Keratinocyte (primary cell): ENCODE data around the gene CALML3. TPM values are rescaled to one million over a fixed set of nuclear protein-coding genes. Genes with fewer than 3 reads are reported as not detected.

Experiments
- DNase-seq: peaks from one replicate; pipeline ENCODE4 v3.0.0-alpha.2; 2011; ENCODE audit warnings: low read depth, missing footprints, low spot score
- FAIRE-seq: peaks from 2 replicates; lab custom pipeline; 2011; peaks lifted over from hg19 to GRCh38; lab: Jason Lieb, UNC
- H2AFZ ChIP-seq: 2 replicates; pipeline ENCODE4 v1.6.0; 2012; ENCODE audit warnings: low read length, control low read depth, inconsistent platforms; ENCODE audit not compliant: control insufficient read depth
- H3K27ac ChIP-seq: 2 replicates; pipeline ENCODE4 v1.5.1; 2011; ENCODE audit warnings: low read length; ENCODE audit not compliant: control insufficient read depth, insufficient read depth
- H3K27me3 ChIP-seq: 3 replicates; pipeline ENCODE4 v1.6.0; 2011; ENCODE audit warnings: low read length; ENCODE audit not compliant: control insufficient read depth, insufficient read depth; ENCODE audit errors: extremely low read depth
- H3K36me3 ChIP-seq, 2 experiments: 2 replicates in 1 of 2; 3 replicates in 1 of 2; pipeline ENCODE4 v1.5.1; 2011; ENCODE audit warnings: low read length in 2 of 2, mild to moderate bottlenecking in 1 of 2; ENCODE audit not compliant: control insufficient read depth in 2 of 2, insufficient read depth in 2 of 2; ENCODE audit errors: extremely low read depth in 1 of 2
- H3K4me1 ChIP-seq: 3 replicates; pipeline ENCODE4 v1.5.1; 2011; ENCODE audit warnings: low read length; ENCODE audit not compliant: control insufficient read depth, insufficient read depth; ENCODE audit errors: extremely low read depth
- H3K4me2 ChIP-seq: 3 replicates; pipeline ENCODE4 v1.6.0; 2011; ENCODE audit warnings: low read depth, low read length; ENCODE audit not compliant: control insufficient read depth, insufficient read depth; ENCODE audit errors: extremely low read depth
- H3K4me3 ChIP-seq, 3 experiments: fragments of 200-600 bp in 1 of 3; sonication (generic) in 1 of 3; 2 replicates in 2 of 3; 3 replicates in 1 of 3; pipeline ENCODE4 v1.5.1; 2011 to 2016; ENCODE audit warnings: low read length in 3 of 3, mild to moderate bottlenecking in 3 of 3, control low read depth in 2 of 3, inconsistent platforms in 1 of 3, low read depth in 1 of 3, mixed read lengths in 1 of 3, mixed run types in 1 of 3, moderate library complexity in 1 of 3; ENCODE audit not compliant: control insufficient read depth in 2 of 3, insufficient read depth in 2 of 3; ENCODE audit errors: extremely low read depth in 1 of 3
- H3K79me2 ChIP-seq: 2 replicates; pipeline ENCODE4 v1.6.0; 2012; ENCODE audit warnings: low read length; ENCODE audit not compliant: control insufficient read depth, insufficient read depth
- H3K9ac ChIP-seq: 3 replicates; pipeline ENCODE4 v1.6.0; 2011; ENCODE audit warnings: low read length; ENCODE audit not compliant: control insufficient read depth, insufficient read depth; ENCODE audit errors: extremely low read depth
- H3K9me1 ChIP-seq: 3 replicates; pipeline ENCODE4 v1.6.0; 2011; ENCODE audit warnings: low read length; ENCODE audit not compliant: control insufficient read depth, insufficient read depth; ENCODE audit errors: extremely low read depth
- H3K9me3 ChIP-seq: 2 replicates; pipeline ENCODE4 v1.5.1; 2012; ENCODE audit warnings: low read depth, low read length; ENCODE audit not compliant: control insufficient read depth
- H4K20me1 ChIP-seq: 3 replicates; pipeline ENCODE4 v1.6.0; 2011; ENCODE audit warnings: low read length; ENCODE audit not compliant: control insufficient read depth, insufficient read depth; ENCODE audit errors: extremely low read depth
- EZH2 ChIP-seq: IDR thresholded peaks from one replicate; pipeline ENCODE4 v1.6.1; 2012; ENCODE audit warnings: inconsistent platforms, mild to moderate bottlenecking, low read length, moderate library complexity
- dilution Hi-C: fragments of 300-500 bp; cut with MboI; formaldehyde crosslinking; loops from one replicate; pipeline ENCODE4 v1.7.0; 2020; ENCODE audit warnings: low sequenced_read_pairs; ENCODE audit not compliant: extremely low pct_ligation_motif_present
- polyA plus RNA-seq, 5 experiments: library from polyadenylated mRNA; depleted of rRNA in 3 of 5; stranded (reverse) in 3 of 5; stranded (forward) in 1 of 5; unstranded in 1 of 5; fragments of >200 nt; gene quantifications; 1 replicate in 1 of 5; 2 replicates in 3 of 5; 3 replicates in 1 of 5; pipeline versions ENCODE4 v1.2.1 to v1.2.3, GENCODE V29; 2011 to 2012; ENCODE audit warnings: missing spikeins in 2 of 5, low read depth in 1 of 5, low replicate concordance in 1 of 5
- TF ChIP-seq, protein P1 (sequence below), 3 experiments: IDR thresholded peaks in 1 of 3; conservative IDR thresholded peaks in 1 of 3; optimal IDR thresholded peaks in 1 of 3; 2 replicates in 2 of 3; 3 replicates in 1 of 3; pipeline versions ENCODE3 to v1.5.1; 2011; ENCODE audit warnings: low read length in 3 of 3, mild to moderate bottlenecking in 3 of 3, moderate library complexity in 2 of 3, control low read depth in 1 of 3, inconsistent platforms in 1 of 3; ENCODE audit not compliant: insufficient read depth in 2 of 3; ENCODE audit errors: extremely low read depth in 1 of 3

The CALML3 gene
- polyA plus RNA-seq, 1 donor (not counting 4 experiments of a cell fraction or from before 2014, with no cell fraction given) = 7.6 TPM

DNA sequence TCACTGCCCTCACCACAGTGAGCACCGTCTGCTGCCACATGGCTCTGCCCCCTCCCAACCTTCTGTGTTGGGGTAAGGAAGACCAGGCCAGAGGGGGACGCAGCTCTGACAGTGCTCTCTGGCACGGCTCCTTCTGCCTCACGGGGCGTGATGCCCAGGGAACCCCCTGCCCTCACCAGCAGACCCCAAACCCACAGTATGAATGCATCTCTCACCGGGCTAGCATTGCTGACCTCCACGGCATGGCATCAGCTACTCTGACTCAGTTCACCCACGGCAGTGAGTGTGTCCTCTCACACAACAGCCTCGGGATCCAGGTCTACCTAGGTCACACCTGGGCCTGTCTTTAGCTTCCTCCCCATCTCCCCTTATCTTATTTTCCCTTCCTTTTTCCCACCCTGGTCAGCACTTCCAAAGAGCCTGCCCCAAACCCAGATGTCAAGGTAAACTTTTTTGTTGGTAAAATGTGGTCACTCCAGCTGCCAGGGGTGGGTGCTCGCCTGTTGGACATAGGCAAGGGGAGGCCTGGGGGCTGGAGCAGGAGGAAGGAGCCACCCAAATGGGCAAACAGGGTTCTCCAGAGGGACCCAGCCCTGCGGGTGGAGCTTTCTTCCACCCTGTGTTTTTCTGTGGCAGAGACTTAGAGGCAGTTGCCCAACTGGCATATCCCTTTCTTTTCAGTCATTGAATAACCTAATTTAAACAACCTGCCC is 4.4 kb downstream of the CALML3 start:
- Histone ChIP-seq H3K27me3 (no peaks in the 10 kb centered on the region), H3K4me1 (peaks cover 39% of the 10 kb centered on the region), H3K9me3 (no peaks in the 10 kb centered on the region), H3K4me2 (no peak overlapping the region), H3K27ac (no peak overlapping the region), H3K36me3 (no peaks in the 10 kb centered on the region), H3K9ac (no peak overlapping the region), H3K79me2 (no peaks in the 10 kb centered on the region), H4K20me1 (no peaks in the 10 kb centered on the region), H3K4me3 (no peak overlapping the region), H2AFZ (no peak overlapping the region), H3K9me1 (no peaks in the 10 kb centered on the region)
- dilution Hi-C loops = no loop called here
- DNase-seq = no peak
- FAIRE-seq = no peak
- no peak for TF ChIP-seq EZH2
- TF ChIP-seq, protein P1, sequence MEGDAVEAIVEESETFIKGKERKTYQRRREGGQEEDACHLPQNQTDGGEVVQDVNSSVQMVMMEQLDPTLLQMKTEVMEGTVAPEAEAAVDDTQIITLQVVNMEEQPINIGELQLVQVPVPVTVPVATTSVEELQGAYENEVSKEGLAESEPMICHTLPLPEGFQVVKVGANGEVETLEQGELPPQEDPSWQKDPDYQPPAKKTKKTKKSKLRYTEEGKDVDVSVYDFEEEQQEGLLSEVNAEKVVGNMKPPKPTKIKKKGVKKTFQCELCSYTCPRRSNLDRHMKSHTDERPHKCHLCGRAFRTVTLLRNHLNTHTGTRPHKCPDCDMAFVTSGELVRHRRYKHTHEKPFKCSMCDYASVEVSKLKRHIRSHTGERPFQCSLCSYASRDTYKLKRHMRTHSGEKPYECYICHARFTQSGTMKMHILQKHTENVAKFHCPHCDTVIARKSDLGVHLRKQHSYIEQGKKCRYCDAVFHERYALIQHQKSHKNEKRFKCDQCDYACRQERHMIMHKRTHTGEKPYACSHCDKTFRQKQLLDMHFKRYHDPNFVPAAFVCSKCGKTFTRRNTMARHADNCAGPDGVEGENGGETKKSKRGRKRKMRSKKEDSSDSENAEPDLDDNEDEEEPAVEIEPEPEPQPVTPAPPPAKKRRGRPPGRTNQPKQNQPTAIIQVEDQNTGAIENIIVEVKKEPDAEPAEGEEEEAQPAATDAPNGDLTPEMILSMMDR (optimal IDR thresholded peaks at IDR 0.05 in 1 of 3, IDR thresholded peaks at IDR 0.05 in 1 of 3, conservative IDR thresholded peaks at IDR 0.05 in 1 of 3; ENCODE audit: extremely low read depth in 1 of 3, insufficient read depth in 2 of 3, low read length in 3 of 3) = no peak

DNA sequence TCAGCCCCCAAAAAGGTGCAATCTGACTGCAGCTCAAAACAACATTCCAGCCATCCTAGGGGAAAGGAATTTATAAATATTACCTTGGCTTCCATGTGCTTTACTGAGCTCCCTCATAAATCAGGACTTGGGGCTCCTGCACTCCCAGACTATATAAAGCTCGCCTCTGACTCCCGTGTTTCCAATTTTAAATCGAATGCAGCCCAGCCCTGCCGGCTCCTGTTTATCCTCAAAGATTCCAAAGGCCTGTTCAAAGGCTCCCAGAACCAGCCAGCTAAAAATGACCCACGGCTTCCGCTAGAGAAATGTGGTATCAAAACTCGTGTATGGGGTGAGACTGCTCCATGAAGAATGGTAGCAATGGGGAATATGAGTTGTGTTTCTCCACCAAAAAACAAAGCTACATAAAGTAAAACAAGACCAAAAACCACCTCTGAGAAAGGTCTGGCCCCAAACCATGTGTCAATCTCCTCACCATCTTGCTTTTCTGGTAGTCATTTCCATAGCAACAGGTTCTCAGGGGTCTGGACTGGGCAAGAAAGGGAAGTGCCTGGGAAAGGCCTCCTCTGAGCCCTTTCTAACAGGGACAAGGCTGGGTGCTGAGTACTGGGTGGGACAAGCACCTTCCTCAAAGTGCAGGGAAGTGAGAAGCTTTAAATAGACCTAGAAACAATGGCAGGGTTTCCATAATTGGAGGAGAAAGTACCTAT is 5.1 kb downstream of the CALML3 start:
- no peaks in the 10 kb centered on the region for H3K27me3 ChIP-seq
- DNase-seq (no peak), FAIRE-seq (no peak)
- H3K36me3 ChIP-seq = no peaks in the 10 kb centered on the region
- H3K4me3 ChIP-seq = no peak overlapping the region
- TF ChIP-seq EZH2 = no peak
- TF ChIP-seq, protein P1 (optimal IDR thresholded peaks at IDR 0.05 in 1 of 3, IDR thresholded peaks at IDR 0.05 in 1 of 3, conservative IDR thresholded peaks at IDR 0.05 in 1 of 3; ENCODE audit: extremely low read depth in 1 of 3, insufficient read depth in 2 of 3, low read length in 3 of 3) = no peak
- H3K4me1 ChIP-seq = peaks cover 32% of the 10 kb centered on the region
- H3K9me3 ChIP-seq = no peaks in the 10 kb centered on the region
- H3K9ac ChIP-seq = no peak overlapping the region
- H3K4me2 ChIP-seq = no peak overlapping the region
- no peak overlapping the region for H2AFZ ChIP-seq
- H3K27ac ChIP-seq = no peak overlapping the region
- H3K79me2 ChIP-seq = no peaks in the 10 kb centered on the region
- H3K9me1 ChIP-seq = no peaks in the 10 kb centered on the region
- dilution Hi-C loops = no loop called here
- H4K20me1 ChIP-seq = no peaks in the 10 kb centered on the region
